Activated CD8-positive, alpha-beta memory T cell treated with anti-CD3 and anti-CD28 coated beads for 36 hours (primary cell): ENCODE results near the gene RIMS1. TPM values are rescaled to one million over a fixed set of nuclear protein-coding genes. Genes with fewer than 3 reads are reported as not detected.
"Not testable (repeated sequence)": the region's sequence is repeated elsewhere in the genome, so short reads cannot be mapped to it uniquely, and the experiment has no call there.

Experiments used
- CTCF ChIA-PET: fragments of 350-600 bp; sonication (Branson Sonifier 250); formaldehyde crosslinking; loops from one replicate; lab custom pipeline; 2021; ENCODE audit warnings: antibody characterized with exemption; lab: Charles Lee
- POLR2A ChIA-PET: fragments of 350-600 bp; sonication (Branson Sonifier 250); formaldehyde crosslinking; loops from one replicate; lab custom pipeline; 2021; ENCODE audit warnings: antibody characterized with exemption; lab: Charles Lee
- total RNA-seq, 2 experiments: library from RNA; stranded (reverse); gene quantifications; one replicate each; pipeline ENCODE4 v1.2.3, GENCODE V29; 2021

The RIMS1 gene
- total RNA-seq, 2 experiments from 2014 or later, result not detected

GRCh38 chr6:71977884-71978283 is 91.5 kb downstream of the RIMS1 start:
- CTCF ChIA-PET, result no interaction called here
- POLR2A ChIA-PET, result no interaction called here

GRCh38 chr6:71979911-71980310 is 93.6 kb downstream of the RIMS1 start:
- ChIA-PET POLR2A (no interaction called here), CTCF (no interaction called here)

GRCh38 chr6:71982389-71982788 is 96.0 kb downstream of the RIMS1 start:
- POLR2A ChIA-PET, result no interaction called here
- CTCF ChIA-PET, result no interaction called here

GRCh38 chr6:71983131-71983530 is 96.8 kb downstream of the RIMS1 start:
- ChIA-PET POLR2A (no interaction called here), CTCF (no interaction called here)

GRCh38 chr6:71994705-71995271 is 108.4 kb downstream of the RIMS1 start:
- CTCF ChIA-PET, result no interaction called here
- POLR2A ChIA-PET, result no interaction called here

GRCh38 chr6:71997341-71997740 is 111.0 kb downstream of the RIMS1 start:
- POLR2A ChIA-PET, result no interaction called here
- CTCF ChIA-PET, result no interaction called here

GRCh38 chr6:72002415-72002814 is 116.1 kb downstream of the RIMS1 start:
- ChIA-PET CTCF (no interaction called here), POLR2A (no interaction called here)

GRCh38 chr6:72006591-72006990 is 120.2 kb downstream of the RIMS1 start:
- CTCF ChIA-PET, POLR2A ChIA-PET: not testable (repeated sequence)

GRCh38 chr6:72022830-72023229 is 136.5 kb downstream of the RIMS1 start:
- CTCF ChIA-PET, result no interaction called here

GRCh38 chr6:72031471-72031870 is 145.1 kb downstream of the RIMS1 start:
- ChIA-PET POLR2A (no interaction called here), CTCF (no interaction called here)

More at GRCh38 chr6:72022830-72023229, 136.5 kb downstream of the RIMS1 start:
- POLR2A ChIA-PET, result no interaction called here

GRCh38 chr6:72032086-72032485 is 145.7 kb downstream of the RIMS1 start:
- POLR2A ChIA-PET, result no interaction called here

GRCh38 chr6:72035486-72035885 is 149.1 kb downstream of the RIMS1 start:
- ChIA-PET POLR2A (no interaction called here), CTCF (no interaction called here)

More at GRCh38 chr6:72032086-72032485, 145.7 kb downstream of the RIMS1 start:
- CTCF ChIA-PET, result no interaction called here

GRCh38 chr6:72035966-72036365 is 149.6 kb downstream of the RIMS1 start:
- ChIA-PET POLR2A (no interaction called here), CTCF (no interaction called here)

GRCh38 chr6:72037006-72037405 is 150.7 kb downstream of the RIMS1 start:
- ChIA-PET CTCF (no interaction called here), POLR2A (no interaction called here)

GRCh38 chr6:72040111-72040510 is 153.8 kb downstream of the RIMS1 start:
- POLR2A ChIA-PET, result no interaction called here
- CTCF ChIA-PET, result no interaction called here

GRCh38 chr6:72042088-72042487 is 155.7 kb downstream of the RIMS1 start:
- ChIA-PET POLR2A (no interaction called here), CTCF (no interaction called here)

GRCh38 chr6:72048080-72048479 is 161.7 kb downstream of the RIMS1 start:
- ChIA-PET CTCF (no interaction called here), POLR2A (no interaction called here)

GRCh38 chr6:72049376-72049775 is 163.0 kb downstream of the RIMS1 start:
- ChIA-PET POLR2A (no interaction called here), CTCF (no interaction called here)

GRCh38 chr6:72061286-72061685 is 174.9 kb downstream of the RIMS1 start:
- POLR2A ChIA-PET, result no interaction called here
- CTCF ChIA-PET, result no interaction called here

- CTCF ChIA-PET, result no interaction called here
- POLR2A ChIA-PET, result no interaction called here
Measured at GRCh38 chr6:72064399-72064975, 178.1 kb downstream of the RIMS1 start.

- POLR2A ChIA-PET, result no interaction called here
- CTCF ChIA-PET, result no interaction called here
Measured at GRCh38 chr6:72078096-72078495, 191.7 kb downstream of the RIMS1 start.
